Stimulated activated CD4-positive, alpha-beta T cell treated with anti-CD3 and anti-CD28 coated beads, Interleukin-12 subunit alpha, Interleukin-12 subunit beta, amount 100 ng/mL, for 4 hours (primary cell): Measurements from ENCODE around the gene DCDC2B.

Experiments
- DNase-seq: peaks from one replicate; pipeline ENCODE4 v3.0.0-alpha.2; 2020

Gene DCDC2B

GRCh38 chr1:32197074-32197473 lies 11.8 kb upstream of the DCDC2B start:
- no peak for DNase-seq

- DNase-seq, result no peak
Observed at GRCh38 chr1:32197837-32198236, 11.1 kb upstream of the DCDC2B start.

GRCh38 chr1:32198237-32199042 lies 10.4 kb upstream of the DCDC2B start:
- DNase-seq, result no peak

- DNase-seq, result no peak
Observed at GRCh38 chr1:32199043-32199716, 9.7 kb upstream of the DCDC2B start.

- DNase-seq, result no peak
Observed at GRCh38 chr1:32199717-32200072, 9.2 kb upstream of the DCDC2B start.

GRCh38 chr1:32200226-32201010 lies 8.5 kb upstream of the DCDC2B start, which contains the start of gene CCDC28B:
Gene CCDC28B, plus strand, starts transcription at chr1:32200595. Its CDS starts 1,341 bp downstream, at chr1:32201936.
- peak; percentile 44 for DNase-seq

- peak; percentile 72 for DNase-seq
Observed at GRCh38 chr1:32201011-32201855, 7.7 kb upstream of the DCDC2B start.

GRCh38 chr1:32204943-32205361 lies 3.9 kb upstream of the DCDC2B start:
- DNase-seq, result no peak

- peak; percentile 85 for DNase-seq
Observed at GRCh38 chr1:32205401-32206370, 3.2 kb upstream of the DCDC2B start, which contains the start of gene IQCC. Gene IQCC, plus strand, starts transcription at chr1:32205671. Its CDS starts 11 bp downstream, at chr1:32205682.

- DNase-seq, result no peak
Observed at GRCh38 chr1:32208469-32208868, 420 bp upstream of the DCDC2B start.

- DNase-seq, result peak; percentile 51
Observed at GRCh38 chr1:32215629-32216480, 7.0 kb downstream of the DCDC2B start.

- DNase-seq, result no peak
Observed at GRCh38 chr1:32216566-32216965, 7.7 kb downstream of the DCDC2B start.

GRCh38 chr1:32219022-32219421 lies 10.1 kb downstream of the DCDC2B start:
- no peak for DNase-seq

GRCh38 chr1:32220746-32221580 lies 12.1 kb downstream of the DCDC2B start:
- no peak for DNase-seq

- no peak for DNase-seq
Observed at GRCh38 chr1:32221581-32221979, 12.7 kb downstream of the DCDC2B start.

GRCh38 chr1:32221980-32222755 lies 13.3 kb downstream of the DCDC2B start, which contains the start of the genes EIF3I and TMEM234:
Gene EIF3I, plus strand, starts transcription at chr1:32222407. Its CDS starts 35 bp downstream, at chr1:32222442.
Gene TMEM234, minus strand, starts transcription at chr1:32222353. Its CDS starts 31 bp downstream, at chr1:32222322.
- DNase-seq, result peak; percentile 85

GRCh38 chr1:32223683-32224082 lies 14.8 kb downstream of the DCDC2B start:
- DNase-seq, result no peak

- DNase-seq, result no peak
Observed at GRCh38 chr1:32224285-32224684, 15.4 kb downstream of the DCDC2B start.
